Measurements from ENCODE around the gene PAFAH1B1. TPM values are rescaled to one million over a fixed set of nuclear protein-coding genes. Genes with fewer than 3 reads are reported as not detected.
"Not testable (repeated sequence)": the region's sequence is repeated elsewhere in the genome, so short reads cannot be mapped to it uniquely, and the experiment has no call there.

The PAFAH1B1 gene
- total RNA-seq, 2 experiments from 2014 or later, result 151 to 171 TPM

- Mint-ChIP-seq H3K27ac (no peak overlapping the region), H3K36me3 (peaks cover 10% of the 10 kb centered on the region), H3K27me3 (no peaks in the 10 kb centered on the region), H3K9me3 (no peaks in the 10 kb centered on the region), H3K4me3 (no peak overlapping the region), H3K4me1 (peaks cover 28% of the 10 kb centered on the region)
- POLR2A ChIA-PET, result interaction anchor here (0.6 to 0.7 kb wide), 2 partner anchors 215 to 1533 kb away, joined by 3 read pairs; no protein-coding TSS in a partner anchor
- DNase-seq (no peak), ATAC-seq (ENCODE audit: low read depth) (no peak)
Observed at GRCh38 chr17:2609091-2609490, 15.6 kb downstream of the PAFAH1B1 start.

- Mint-ChIP-seq H3K9me3 (no peaks in the 10 kb centered on the region), H3K27me3 (no peaks in the 10 kb centered on the region), H3K36me3 (peaks cover 4% of the 10 kb centered on the region), H3K4me1 (peaks cover 21% of the 10 kb centered on the region), H3K4me3 (no peak overlapping the region), H3K27ac (no peak overlapping the region)
- DNase-seq (no peak), ATAC-seq (ENCODE audit: low read depth) (no peak)
- POLR2A ChIA-PET, result interaction anchor here (1.2 kb wide), 1 partner anchor 16 kb away, joined by 3 read pairs; no protein-coding TSS in a partner anchor
Observed at GRCh38 chr17:2610195-2611175, 17.0 kb downstream of the PAFAH1B1 start.

- no peak for DNase-seq
- Mint-ChIP-seq H3K9me3 (no peaks in the 10 kb centered on the region), H3K4me3 (no peak overlapping the region), H3K36me3 (peaks cover 7% of the 10 kb centered on the region), H3K27ac (no peak overlapping the region), H3K4me1 (peaks cover 14% of the 10 kb centered on the region), H3K27me3 (no peaks in the 10 kb centered on the region)
- no peak for ATAC-seq (ENCODE audit: low read depth)
- POLR2A ChIA-PET, result interaction anchor here (1.2 kb wide), 1 partner anchor 17 kb away, joined by 3 read pairs; no protein-coding TSS in a partner anchor
Observed at GRCh38 chr17:2611627-2612026, 18.2 kb downstream of the PAFAH1B1 start.

GRCh38 chr17:2612630-2613029, 19.2 kb downstream of the PAFAH1B1 start:
- Mint-ChIP-seq H3K4me1 (peaks cover 15% of the 10 kb centered on the region), H3K27ac (no peak overlapping the region)

GRCh38 chr17:2613089-2613808, 19.8 kb downstream of the PAFAH1B1 start:
- H3K9me3 Mint-ChIP-seq, result no peaks in the 10 kb centered on the region
- peaks cover 12% of the 10 kb centered on the region for H3K4me1 Mint-ChIP-seq
- H3K27ac Mint-ChIP-seq, result no peak overlapping the region
- ATAC-seq (ENCODE audit: low read depth) (no peak), DNase-seq (no peak)
- POLR2A ChIA-PET, result no interaction called here
- H3K36me3 Mint-ChIP-seq, result peaks cover 15% of the 10 kb centered on the region
- no peaks in the 10 kb centered on the region for H3K27me3 Mint-ChIP-seq
- H3K4me3 Mint-ChIP-seq, result no peak overlapping the region

More at GRCh38 chr17:2612630-2613029, 19.2 kb downstream of the PAFAH1B1 start:
- Mint-ChIP-seq H3K9me3 (no peaks in the 10 kb centered on the region), H3K4me3 (no peak overlapping the region), H3K27me3 (no peaks in the 10 kb centered on the region), H3K36me3 (peaks cover 12% of the 10 kb centered on the region)
- no peak for DNase-seq
- no peak for ATAC-seq (ENCODE audit: low read depth)
- POLR2A ChIA-PET, result no interaction called here

GRCh38 chr17:2615882-2616281, 22.4 kb downstream of the PAFAH1B1 start:
- H3K36me3 Mint-ChIP-seq, result peaks cover 17% of the 10 kb centered on the region
- no peaks in the 10 kb centered on the region for H3K27me3 Mint-ChIP-seq
- H3K9me3 Mint-ChIP-seq, result no peaks in the 10 kb centered on the region
- POLR2A ChIA-PET, result no interaction called here
- no peak overlapping the region for H3K4me3 Mint-ChIP-seq
- H3K27ac Mint-ChIP-seq, result no peak overlapping the region
- no peak for ATAC-seq (ENCODE audit: low read depth)
- no peak for DNase-seq
- H3K4me1 Mint-ChIP-seq, result peaks cover 7% of the 10 kb centered on the region

- POLR2A ChIA-PET, result interaction anchor here (0.6 kb wide), 1 partner anchor 10 kb away, joined by 8 read pairs; no protein-coding TSS in a partner anchor
- Mint-ChIP-seq H3K4me1 (peaks cover 3% of the 10 kb centered on the region), H3K36me3 (peaks cover 43% of the 10 kb centered on the region), H3K4me3 (no peak overlapping the region), H3K27me3 (no peaks in the 10 kb centered on the region), H3K27ac (no peak overlapping the region), H3K9me3 (peaks cover 1% of the 10 kb centered on the region)
- DNase-seq (no peak), ATAC-seq (ENCODE audit: low read depth) (no peak)
Observed at GRCh38 chr17:2621241-2621640, 27.8 kb downstream of the PAFAH1B1 start.

GRCh38 chr17:2621951-2622405, 28.5 kb downstream of the PAFAH1B1 start:
- H3K4me3 Mint-ChIP-seq; H3K27me3 Mint-ChIP-seq; H3K4me1 Mint-ChIP-seq; ATAC-seq (ENCODE audit: low read depth); H3K27ac Mint-ChIP-seq; H3K9me3 Mint-ChIP-seq; DNase-seq: not testable (repeated sequence)
- H3K36me3 Mint-ChIP-seq, result peaks cover 46% of the 10 kb centered on the region
- POLR2A ChIA-PET, result interaction anchor here (0.6 kb wide), 1 partner anchor 10 kb away, joined by 8 read pairs; no protein-coding TSS in a partner anchor

- H3K36me3 Mint-ChIP-seq, result peaks cover 45% of the 10 kb centered on the region
- DNase-seq; POLR2A ChIA-PET; H3K27ac Mint-ChIP-seq; H3K9me3 Mint-ChIP-seq; H3K4me3 Mint-ChIP-seq; H3K27me3 Mint-ChIP-seq; ATAC-seq (ENCODE audit: low read depth): not testable (repeated sequence)
- H3K4me1 Mint-ChIP-seq, result peaks cover 14% of the 10 kb centered on the region
Observed at GRCh38 chr17:2622721-2623301, 29.4 kb downstream of the PAFAH1B1 start.

GRCh38 chr17:2624292-2624731, 30.9 kb downstream of the PAFAH1B1 start:
- ATAC-seq (ENCODE audit: low read depth) (no peak), DNase-seq (no peak)
- H3K9me3 Mint-ChIP-seq, result peaks cover 9% of the 10 kb centered on the region
- no peak overlapping the region for H3K27ac Mint-ChIP-seq
- H3K36me3 Mint-ChIP-seq, result peaks cover 50% of the 10 kb centered on the region
- H3K4me3 Mint-ChIP-seq, result no peak overlapping the region
- peaks cover 28% of the 10 kb centered on the region for H3K4me1 Mint-ChIP-seq
- POLR2A ChIA-PET, result no interaction called here
- no peaks in the 10 kb centered on the region for H3K27me3 Mint-ChIP-seq

GRCh38 chr17:2626626-2627219, 33.3 kb downstream of the PAFAH1B1 start:
- H3K27ac Mint-ChIP-seq; H3K9me3 Mint-ChIP-seq; H3K4me3 Mint-ChIP-seq; ATAC-seq (ENCODE audit: low read depth); DNase-seq; H3K27me3 Mint-ChIP-seq; POLR2A ChIA-PET: not testable (repeated sequence)
- peaks cover 36% of the 10 kb centered on the region for H3K4me1 Mint-ChIP-seq
- peaks cover 50% of the 10 kb centered on the region for H3K36me3 Mint-ChIP-seq

- ATAC-seq (ENCODE audit: low read depth); H3K27me3 Mint-ChIP-seq; H3K9me3 Mint-ChIP-seq; POLR2A ChIA-PET; H3K4me3 Mint-ChIP-seq; H3K27ac Mint-ChIP-seq; DNase-seq: not testable (repeated sequence)
- Mint-ChIP-seq H3K36me3 (peaks cover 37% of the 10 kb centered on the region), H3K4me1 (peaks cover 42% of the 10 kb centered on the region)
Observed at GRCh38 chr17:2628922-2629321, 35.5 kb downstream of the PAFAH1B1 start.

All from activated naive CD8-positive, alpha-beta T cell treated with anti-CD3 and anti-CD28 coated beads, Interleukin-2, amount 10 ng/mL, durations not matched to agents 7 days and 5 days (primary cell).